ENCODE results near the gene ERCC6L2. TPM values are rescaled to one million over a fixed set of nuclear protein-coding genes. Genes with fewer than 3 reads are reported as not detected.

Gene ERCC6L2
- total and polyA plus RNA-seq, 2 of the 8 experiments (the other 6 are each of a cell fraction or from before 2014, with no cell fraction given), result 9.8 to 50.0 TPM

- POLR2A ChIA-PET (ENCODE audit: partially characterized antibody), result interaction anchor here (0.9 to 3.1 kb wide), 12 partner anchors 10 to 367 kb away, joined by 3 to 22 read pairs (median 4); no protein-coding TSS in a partner anchor
- Histone ChIP-seq H3K18ac (ENCODE audit: extremely low read depth, low read length) (no peak overlapping the region), H3K4ac (replicated peaks; ENCODE audit: insufficient read length, low read depth, low read length) (no peak overlapping the region), H2BK15ac (ENCODE audit: low read length) (no peak overlapping the region), H4K91ac (replicated peaks; ENCODE audit: insufficient read length, low read length) (no peak overlapping the region), H2BK5ac (ENCODE audit: low read depth, low read length) (no peak overlapping the region), H3K36me3 (ENCODE audit: control insufficient read depth in 2 of 4, insufficient read depth in 4 of 4, low read length in 3 of 4) (peaks cover 0 to 6% (median 0%) of the 10 kb centered on the region in 4 experiments; a peak in 1 of 8 replicates), H2BK12ac (ENCODE audit: low read depth, low read length) (no peak overlapping the region), H2AFZ (ENCODE audit: low read length) (no peak overlapping the region), H3K79me1 (ENCODE audit: low read depth, low read length) (no peaks in the 10 kb centered on the region), H3K9ac (replicated peaks in 1 of 4; ENCODE audit: extremely low read depth in 1 of 4, low read depth in 3 of 4, low read length in 3 of 4) (peak overlapping the region in 2 of 4 experiments; percentile 89 to 99; a peak in 5 of 7 replicates), H3K27ac (ENCODE audit: low read depth, low read length) (peak overlapping the region; percentile 99; the same call in 1 of the 2 replicates), H3K9me3 (ENCODE audit: insufficient read depth in 2 of 2, low read depth in 1 of 2, low read length in 1 of 2) (no peaks in the 10 kb centered on the region), H4K8ac (ENCODE audit: extremely low read depth, insufficient read depth, low read length) (no peak overlapping the region), H2AK5ac (ENCODE audit: low read depth, low read length) (no peak overlapping the region), H2BK20ac (ENCODE audit: low read length) (no peak overlapping the region), H3K56ac (replicated peaks; ENCODE audit: insufficient read length, low read depth, low read length) (no peak overlapping the region), H4K20me1 (replicated peaks in 1 of 2; ENCODE audit: control insufficient read depth in 1 of 2, insufficient read depth in 2 of 2, low read length in 2 of 2) (peaks cover 0 to 2% of the 10 kb centered on the region in 2 experiments), H3K23ac (ENCODE audit: insufficient read length) (no peak overlapping the region), H3K14ac (ENCODE audit: insufficient read length) (no peak overlapping the region), H2BK120ac (replicated peaks; ENCODE audit: low read depth, low read length) (no peak overlapping the region), H3K27me3 (replicated peaks in 1 of 4; ENCODE audit: control insufficient read depth in 3 of 4, extremely low read depth in 1 of 4, insufficient read depth in 3 of 4, low read length in 3 of 4) (no peaks in the 10 kb centered on the region), H3K79me2 (ENCODE audit: control insufficient read depth in 1 of 2, insufficient read depth in 2 of 2, low read length in 2 of 2) (peaks cover 3 to 38% of the 10 kb centered on the region in 2 experiments; a peak in 3 of 4 replicates), H3K4me1 (replicated peaks in 1 of 4; ENCODE audit: control insufficient read depth in 3 of 4, insufficient read depth in 4 of 4, low read length in 3 of 4) (peaks cover 0 to 4% (median 0%) of the 10 kb centered on the region in 4 experiments; a peak in 3 of 7 replicates), H3K23me2 (ENCODE audit: low read depth, low read length) (peaks cover 10% of the 10 kb centered on the region), H3K4me3 (ENCODE audit: extremely low read depth in 1 of 4, insufficient read depth in 2 of 4, low read depth in 3 of 4, low read length in 4 of 4) (no peak overlapping the region; a peak in 1 of 8 replicates), H4K5ac (ENCODE audit: insufficient read length, low read depth, low read length) (no peak overlapping the region), H3K4me2 (ENCODE audit: insufficient read depth in 1 of 2, low read depth in 2 of 2, low read length in 2 of 2) (no peak overlapping the region)
- CTCF ChIA-PET (ENCODE audit: partially characterized antibody), result no interaction called here
- FAIRE-seq (no peak), DNase-seq (ENCODE audit: low read depth in 1 of 2, low spot score in 2 of 2) (no peak)
- WGBS, 2 experiments (ENCODE audit: extremely low coverage in 1 of 2, insufficient coverage in 1 of 2, insufficient read length in 1 of 2, insufficient replicate concordance in 2 of 2, low coverage in 1 of 2, low lambda C conversion rate in 2 of 2, missing lambda C conversion rate in 1 of 2), result 54% methylated on average over 3 of the region's 3 CpGs; no CpG with 5 or more reads in 1 of the 2 experiments
- TF ChIP-seq ZNF274 (IDR thresholded peaks at IDR 0.05; ENCODE audit: borderline replicate concordance, extremely low read depth, low read length) (no peak), POLR2AphosphoS5 (IDR thresholded peaks at IDR 0.05; ENCODE audit: low read depth, low read length) (no peak), SP2 (IDR thresholded peaks at IDR 0.05; ENCODE audit: low read length) (no peak), RFX5 (IDR thresholded peaks at IDR 0.05; ENCODE audit: borderline replicate concordance, low read depth, low read length) (no peak), ASH2L (IDR thresholded peaks at IDR 0.05; ENCODE audit: low read length) (no peak), ATF2 (IDR thresholded peaks at IDR 0.05; ENCODE audit: low read length) (no peak), NANOG (IDR thresholded peaks at IDR 0.05; ENCODE audit: insufficient read depth, low read depth, low read length, poor library complexity, severe bottlenecking) (no peak), HDAC2 (IDR thresholded peaks at IDR 0.05; ENCODE audit: borderline replicate concordance in 1 of 2, low read depth in 2 of 2, low read length in 2 of 2) (no peak), MAFK (IDR thresholded peaks at IDR 0.05; ENCODE audit: low read depth, low read length) (no peak)
Observed at GRCh38 chr9:95876595-95876994, 1.1 kb downstream of the ERCC6L2 start.
